Endothelial cell (in vitro differentiated cells): Measurements from ENCODE around the gene ERC2. TPM values are rescaled to one million over a fixed set of nuclear protein-coding genes. Genes with fewer than 3 reads are reported as not detected.

Experiments
- DNase-seq: peaks from one replicate; pipeline ENCODE4 v3.0.0; 2021; ENCODE audit warnings: low spot score
- H3K27ac Mint-ChIP-seq: one replicate; pipeline ENCODE4 v1.8.0; 2021; ENCODE audit warnings: mixed read lengths, inconsistent platforms; ENCODE audit not compliant: unreplicated experiment
- H3K27me3 Mint-ChIP-seq: one replicate; pipeline ENCODE4 v1.8.0; 2021; ENCODE audit warnings: mild to moderate bottlenecking, moderate library complexity, mixed read lengths, inconsistent platforms; ENCODE audit not compliant: unreplicated experiment
- H3K36me3 Mint-ChIP-seq: one replicate; pipeline ENCODE4 v1.8.0; 2021; ENCODE audit warnings: mild to moderate bottlenecking, low read depth, mixed read lengths, inconsistent platforms; ENCODE audit not compliant: unreplicated experiment
- H3K4me1 Mint-ChIP-seq: one replicate; pipeline ENCODE4 v1.8.0; 2021; ENCODE audit warnings: mild to moderate bottlenecking, mixed read lengths, inconsistent platforms; ENCODE audit not compliant: unreplicated experiment
- H3K4me3 Mint-ChIP-seq: one replicate; pipeline ENCODE4 v1.8.0; 2021; ENCODE audit warnings: mild to moderate bottlenecking, mixed read lengths, inconsistent platforms; ENCODE audit not compliant: unreplicated experiment
- H3K9me3 Mint-ChIP-seq: one replicate; pipeline ENCODE4 v1.8.0; 2021; ENCODE audit warnings: mixed read lengths, inconsistent platforms; ENCODE audit not compliant: unreplicated experiment
- total RNA-seq: library from RNA; stranded (reverse); fragmentation: NEBNext Ultra II Directional; extraction: Animal tissue kit (Norgen Biotek cat#: 25700); gene quantifications from one replicate; pipeline ENCODE4 v1.2.1, GENCODE V29; 2021; ENCODE audit not compliant: unreplicated experiment
- TF ChIP-seq, protein P1 (sequence below): fragments of 200-600 bp; sonication (generic); IDR thresholded peaks from one replicate; pipeline ENCODE4 v1.5.0; 2021; ENCODE audit warnings: antibody characterized with exemption; ENCODE audit not compliant: unreplicated experiment

Gene ERC2
- total RNA-seq, 1 donor from 2014 or later: 20.5 TPM

DNA sequence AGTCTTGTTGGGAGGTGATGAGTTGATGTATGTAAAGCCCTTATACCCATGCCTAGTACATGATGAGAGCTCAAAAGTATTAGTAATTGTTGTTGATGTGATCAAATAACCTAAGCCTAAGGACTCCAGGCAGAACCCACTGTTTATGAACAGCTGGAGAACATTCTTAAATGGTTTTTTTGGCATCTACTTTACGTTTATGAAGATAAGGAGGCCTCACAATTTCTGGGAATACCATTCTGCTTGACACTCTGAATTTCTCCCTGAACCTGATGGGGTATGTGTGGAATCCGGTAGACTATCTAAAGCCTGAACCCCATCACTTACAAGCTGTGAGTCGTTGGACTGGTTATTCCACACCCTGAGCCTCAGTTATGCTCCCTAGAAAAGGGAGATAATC, 736.5 kb downstream of the ERC2 start:
- Mint-ChIP-seq H3K9me3 (no peaks in the 10 kb centered on the region), H3K27ac (no peak overlapping the region), H3K27me3 (peaks cover 2% of the 10 kb centered on the region), H3K4me1 (no peaks in the 10 kb centered on the region), H3K4me3 (no peak overlapping the region), H3K36me3 (no peaks in the 10 kb centered on the region)
- no peak for DNase-seq
- TF ChIP-seq, protein P1, sequence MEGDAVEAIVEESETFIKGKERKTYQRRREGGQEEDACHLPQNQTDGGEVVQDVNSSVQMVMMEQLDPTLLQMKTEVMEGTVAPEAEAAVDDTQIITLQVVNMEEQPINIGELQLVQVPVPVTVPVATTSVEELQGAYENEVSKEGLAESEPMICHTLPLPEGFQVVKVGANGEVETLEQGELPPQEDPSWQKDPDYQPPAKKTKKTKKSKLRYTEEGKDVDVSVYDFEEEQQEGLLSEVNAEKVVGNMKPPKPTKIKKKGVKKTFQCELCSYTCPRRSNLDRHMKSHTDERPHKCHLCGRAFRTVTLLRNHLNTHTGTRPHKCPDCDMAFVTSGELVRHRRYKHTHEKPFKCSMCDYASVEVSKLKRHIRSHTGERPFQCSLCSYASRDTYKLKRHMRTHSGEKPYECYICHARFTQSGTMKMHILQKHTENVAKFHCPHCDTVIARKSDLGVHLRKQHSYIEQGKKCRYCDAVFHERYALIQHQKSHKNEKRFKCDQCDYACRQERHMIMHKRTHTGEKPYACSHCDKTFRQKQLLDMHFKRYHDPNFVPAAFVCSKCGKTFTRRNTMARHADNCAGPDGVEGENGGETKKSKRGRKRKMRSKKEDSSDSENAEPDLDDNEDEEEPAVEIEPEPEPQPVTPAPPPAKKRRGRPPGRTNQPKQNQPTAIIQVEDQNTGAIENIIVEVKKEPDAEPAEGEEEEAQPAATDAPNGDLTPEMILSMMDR: no peak

DNA sequence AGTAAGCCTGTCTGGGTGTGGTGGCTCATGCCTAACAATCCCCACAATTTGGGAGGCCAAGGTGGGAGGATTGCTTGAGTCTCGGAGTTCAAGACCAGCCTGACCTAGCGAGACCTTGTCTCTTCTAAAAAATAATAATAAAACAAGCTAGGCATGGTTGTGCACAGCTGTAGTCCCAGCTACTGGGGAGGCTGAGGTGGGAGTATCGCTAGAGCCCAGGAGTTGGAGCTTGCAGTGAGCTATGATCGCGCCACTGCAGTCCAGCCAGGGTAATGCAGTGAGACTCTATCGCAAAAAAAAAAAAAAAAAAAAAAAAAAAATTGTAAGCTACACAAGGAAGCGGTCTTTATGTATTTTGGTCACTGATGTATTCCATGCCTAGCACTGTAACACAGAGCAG, 738.7 kb downstream of the ERC2 start:
- no peak overlapping the region for H3K27ac Mint-ChIP-seq
- no peaks in the 10 kb centered on the region for H3K9me3 Mint-ChIP-seq
- H3K27me3 Mint-ChIP-seq: peaks cover 2% of the 10 kb centered on the region
- TF ChIP-seq, protein P1: no peak
- DNase-seq: no peak
- no peak overlapping the region for H3K4me3 Mint-ChIP-seq
- no peaks in the 10 kb centered on the region for H3K36me3 Mint-ChIP-seq
- no peaks in the 10 kb centered on the region for H3K4me1 Mint-ChIP-seq

DNA sequence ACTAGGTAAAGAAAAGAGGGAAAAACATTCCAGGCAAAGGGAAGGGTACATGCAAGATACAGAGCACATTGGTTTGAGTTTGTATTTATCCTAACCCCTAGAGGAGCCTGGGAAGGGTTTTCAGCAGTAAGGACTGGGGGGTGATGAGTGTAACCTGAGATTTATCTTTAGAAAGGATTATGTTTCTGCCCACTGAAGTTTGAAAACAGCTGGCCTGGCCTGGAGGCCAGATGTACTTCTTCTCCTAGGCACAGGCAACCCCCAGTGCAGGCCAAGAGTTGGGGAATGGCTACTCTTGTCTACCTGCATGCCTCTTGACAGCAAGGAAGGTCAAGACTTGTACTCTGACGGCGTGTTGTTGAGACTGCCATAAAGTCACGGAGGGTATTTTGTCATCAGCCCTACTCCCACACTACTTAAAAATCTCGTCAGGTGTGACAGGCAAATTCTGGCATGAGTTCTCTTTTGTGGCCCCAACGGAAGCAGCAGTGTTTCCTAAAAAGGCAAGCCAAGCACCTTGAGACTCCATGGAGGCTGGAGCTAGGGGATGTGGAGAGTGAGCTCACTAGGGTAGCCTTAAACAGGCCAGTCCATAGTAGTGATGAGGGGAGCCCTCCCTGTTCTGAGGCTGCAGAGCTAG, 739.7 kb downstream of the ERC2 start:
- TF ChIP-seq, protein P1: no peak
- no peaks in the 10 kb centered on the region for H3K9me3 Mint-ChIP-seq
- DNase-seq: no peak
- no peak overlapping the region for H3K4me3 Mint-ChIP-seq
- no peaks in the 10 kb centered on the region for H3K36me3 Mint-ChIP-seq
- no peak overlapping the region for H3K27ac Mint-ChIP-seq
- H3K27me3 Mint-ChIP-seq: peaks cover 2% of the 10 kb centered on the region
- H3K4me1 Mint-ChIP-seq: peaks cover 5% of the 10 kb centered on the region

DNA sequence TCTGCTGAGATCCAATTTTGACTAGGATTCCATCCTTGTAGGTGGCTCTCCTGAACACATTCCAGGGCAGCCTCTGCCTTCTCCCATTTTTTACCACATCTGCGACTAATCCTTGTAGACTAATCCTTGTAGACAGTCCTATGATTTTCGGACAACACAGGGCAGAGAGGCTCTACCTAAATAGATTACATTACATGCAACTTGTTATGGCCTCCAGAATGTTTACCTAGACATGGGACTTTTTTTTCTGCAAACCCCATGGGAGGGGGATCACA, 741.8 kb downstream of the ERC2 start:
- TF ChIP-seq, protein P1: no peak
- no peak for DNase-seq
- H3K9me3 Mint-ChIP-seq: no peaks in the 10 kb centered on the region

DNA sequence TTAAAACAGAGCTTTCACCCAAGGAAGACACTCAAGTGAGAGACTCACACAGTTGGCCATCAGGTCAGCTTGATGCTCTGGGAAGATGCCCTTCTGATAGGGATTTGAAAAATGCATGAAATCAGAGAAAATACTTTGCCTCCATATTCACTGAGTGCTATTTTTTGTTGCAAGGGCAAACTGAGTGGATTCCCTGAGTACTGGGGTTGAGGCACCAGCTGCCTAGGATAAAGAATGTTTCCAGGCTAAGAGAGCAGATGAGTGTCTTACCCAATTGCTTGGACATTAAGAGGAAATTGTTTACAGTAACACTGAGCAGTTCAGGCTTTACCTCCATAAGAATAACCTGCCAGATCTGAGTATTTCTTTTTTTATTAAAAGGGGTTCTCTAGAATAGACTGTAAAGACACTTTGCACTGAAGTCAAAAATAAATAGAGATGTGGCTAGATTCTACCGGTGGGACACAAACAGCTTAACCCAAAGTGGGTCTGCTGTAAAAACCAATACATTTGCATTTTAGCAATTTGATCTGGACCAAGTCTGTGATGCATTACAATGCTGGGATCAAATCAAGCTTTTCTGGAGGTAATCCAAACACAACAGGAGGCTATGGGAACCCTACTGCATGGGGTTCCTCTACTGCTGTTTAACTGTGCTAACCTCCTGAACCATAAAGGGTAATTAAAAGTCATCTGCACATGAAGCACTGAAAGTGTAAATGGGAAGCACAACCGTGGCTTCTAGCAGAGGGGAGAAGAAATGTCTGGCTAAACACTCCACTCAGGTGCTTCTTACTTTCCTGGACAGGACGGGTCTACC, 742.4 kb downstream of the ERC2 start:
- TF ChIP-seq, protein P1: no peak
- Mint-ChIP-seq H3K4me1 (peaks cover 10% of the 10 kb centered on the region), H3K36me3 (no peaks in the 10 kb centered on the region), H3K27me3 (peaks cover 4% of the 10 kb centered on the region), H3K9me3 (no peaks in the 10 kb centered on the region), H3K4me3 (no peak overlapping the region), H3K27ac (no peak overlapping the region)
- DNase-seq: no peak

More for the DNA sequence above, 741.8 kb downstream of the ERC2 start:
- Mint-ChIP-seq H3K4me3 (no peak overlapping the region), H3K36me3 (no peaks in the 10 kb centered on the region), H3K27me3 (peaks cover 4% of the 10 kb centered on the region), H3K27ac (no peak overlapping the region), H3K4me1 (peaks cover 10% of the 10 kb centered on the region)
